IMR-90 (cell line): ENCODE measurements around the gene ZBTB44.
"Not testable (repeated sequence)": the region's sequence is repeated elsewhere in the genome, so short reads cannot be mapped to it uniquely, and the experiment has no call there.

Source experiments
- BHLHE40 ChIP-seq: fragments of 150-350 bp; IDR thresholded peaks from 2 replicates; pipeline ENCODE4 v1.6.1; 2016; ENCODE audit warnings: mild to moderate bottlenecking, low read depth, low read length
- ELK1 ChIP-seq: fragments of 150-350 bp; IDR thresholded peaks from 2 replicates; pipeline ENCODE4 v1.6.1; 2016; ENCODE audit warnings: low read depth, mild to moderate bottlenecking, low read length, moderate library complexity, borderline replicate concordance
- MAZ ChIP-seq: IDR thresholded peaks from 2 replicates; pipeline ENCODE4 v1.6.1; 2012; ENCODE audit warnings: low read depth, mild to moderate bottlenecking, low read length, improper control_type of control experiment, moderate library complexity, borderline replicate concordance
- MXI1 ChIP-seq: IDR thresholded peaks from 2 replicates; pipeline ENCODE4 v1.6.1; 2012; ENCODE audit warnings: low read depth, mild to moderate bottlenecking, low read length, moderate library complexity, borderline replicate concordance
- POLR2A ChIP-seq: IDR thresholded peaks from 2 replicates; pipeline ENCODE4 v1.6.1; 2012; ENCODE audit warnings: mild to moderate bottlenecking, low read depth, low read length
- RFX5 ChIP-seq: IDR thresholded peaks from 2 replicates; pipeline ENCODE4 v1.8.0; 2012; ENCODE audit warnings: low read depth, mild to moderate bottlenecking, low read length, moderate library complexity
- TF ChIP-seq, protein P1 (sequence below): conservative IDR thresholded peaks from 2 replicates; pipeline ENCODE4 v1.5.1; 2012; ENCODE audit warnings: mild to moderate bottlenecking, low read depth, low read length, improper control_type of control experiment
- TF ChIP-seq, protein P2 (sequence below): fragments of 150-350 bp; IDR thresholded peaks from 2 replicates; pipeline ENCODE4 v1.6.1; 2017; ENCODE audit warnings: mild to moderate bottlenecking, antibody characterized with exemption, low read length, low read depth

DNA sequence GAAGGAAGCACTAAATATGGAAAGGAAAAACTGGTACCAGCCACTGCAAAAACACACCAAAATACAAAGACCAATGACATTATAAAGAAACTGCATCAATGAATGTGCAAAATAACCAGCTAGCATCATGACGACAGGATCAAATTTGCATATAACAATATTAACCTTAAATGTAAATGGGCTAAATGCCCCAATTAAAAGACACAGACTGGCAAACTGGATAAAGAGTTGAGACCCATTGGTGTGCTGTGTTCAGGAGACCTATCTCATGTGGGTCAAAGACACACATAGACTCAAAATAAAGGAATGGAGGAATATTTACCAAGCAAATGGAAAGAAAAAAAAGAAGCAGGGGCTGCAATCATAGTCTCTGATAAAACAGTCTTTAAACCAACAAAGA, 63.0 kb downstream of the ZBTB44 start:
- TF ChIP-seq, protein P1, sequence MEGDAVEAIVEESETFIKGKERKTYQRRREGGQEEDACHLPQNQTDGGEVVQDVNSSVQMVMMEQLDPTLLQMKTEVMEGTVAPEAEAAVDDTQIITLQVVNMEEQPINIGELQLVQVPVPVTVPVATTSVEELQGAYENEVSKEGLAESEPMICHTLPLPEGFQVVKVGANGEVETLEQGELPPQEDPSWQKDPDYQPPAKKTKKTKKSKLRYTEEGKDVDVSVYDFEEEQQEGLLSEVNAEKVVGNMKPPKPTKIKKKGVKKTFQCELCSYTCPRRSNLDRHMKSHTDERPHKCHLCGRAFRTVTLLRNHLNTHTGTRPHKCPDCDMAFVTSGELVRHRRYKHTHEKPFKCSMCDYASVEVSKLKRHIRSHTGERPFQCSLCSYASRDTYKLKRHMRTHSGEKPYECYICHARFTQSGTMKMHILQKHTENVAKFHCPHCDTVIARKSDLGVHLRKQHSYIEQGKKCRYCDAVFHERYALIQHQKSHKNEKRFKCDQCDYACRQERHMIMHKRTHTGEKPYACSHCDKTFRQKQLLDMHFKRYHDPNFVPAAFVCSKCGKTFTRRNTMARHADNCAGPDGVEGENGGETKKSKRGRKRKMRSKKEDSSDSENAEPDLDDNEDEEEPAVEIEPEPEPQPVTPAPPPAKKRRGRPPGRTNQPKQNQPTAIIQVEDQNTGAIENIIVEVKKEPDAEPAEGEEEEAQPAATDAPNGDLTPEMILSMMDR, result not testable (repeated sequence)
- TF ChIP-seq POLR2A, MAZ, BHLHE40, MXI1, RFX5, ELK1: not testable (repeated sequence)
- TF ChIP-seq, protein P2, sequence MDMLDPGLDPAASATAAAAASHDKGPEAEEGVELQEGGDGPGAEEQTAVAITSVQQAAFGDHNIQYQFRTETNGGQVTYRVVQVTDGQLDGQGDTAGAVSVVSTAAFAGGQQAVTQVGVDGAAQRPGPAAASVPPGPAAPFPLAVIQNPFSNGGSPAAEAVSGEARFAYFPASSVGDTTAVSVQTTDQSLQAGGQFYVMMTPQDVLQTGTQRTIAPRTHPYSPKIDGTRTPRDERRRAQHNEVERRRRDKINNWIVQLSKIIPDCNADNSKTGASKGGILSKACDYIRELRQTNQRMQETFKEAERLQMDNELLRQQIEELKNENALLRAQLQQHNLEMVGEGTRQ, result not testable (repeated sequence)
